ENCODE measurements around the gene SNRPA1. TPM values are rescaled to one million over a fixed set of nuclear protein-coding genes. Genes with fewer than 3 reads are reported as not detected.

Gene SNRPA1
- total and polyA plus RNA-seq, 2 of the 13 experiments (the other 11 are each of a cell fraction or from before 2014, with no cell fraction given) = 41.2 to 108 TPM

DNA sequence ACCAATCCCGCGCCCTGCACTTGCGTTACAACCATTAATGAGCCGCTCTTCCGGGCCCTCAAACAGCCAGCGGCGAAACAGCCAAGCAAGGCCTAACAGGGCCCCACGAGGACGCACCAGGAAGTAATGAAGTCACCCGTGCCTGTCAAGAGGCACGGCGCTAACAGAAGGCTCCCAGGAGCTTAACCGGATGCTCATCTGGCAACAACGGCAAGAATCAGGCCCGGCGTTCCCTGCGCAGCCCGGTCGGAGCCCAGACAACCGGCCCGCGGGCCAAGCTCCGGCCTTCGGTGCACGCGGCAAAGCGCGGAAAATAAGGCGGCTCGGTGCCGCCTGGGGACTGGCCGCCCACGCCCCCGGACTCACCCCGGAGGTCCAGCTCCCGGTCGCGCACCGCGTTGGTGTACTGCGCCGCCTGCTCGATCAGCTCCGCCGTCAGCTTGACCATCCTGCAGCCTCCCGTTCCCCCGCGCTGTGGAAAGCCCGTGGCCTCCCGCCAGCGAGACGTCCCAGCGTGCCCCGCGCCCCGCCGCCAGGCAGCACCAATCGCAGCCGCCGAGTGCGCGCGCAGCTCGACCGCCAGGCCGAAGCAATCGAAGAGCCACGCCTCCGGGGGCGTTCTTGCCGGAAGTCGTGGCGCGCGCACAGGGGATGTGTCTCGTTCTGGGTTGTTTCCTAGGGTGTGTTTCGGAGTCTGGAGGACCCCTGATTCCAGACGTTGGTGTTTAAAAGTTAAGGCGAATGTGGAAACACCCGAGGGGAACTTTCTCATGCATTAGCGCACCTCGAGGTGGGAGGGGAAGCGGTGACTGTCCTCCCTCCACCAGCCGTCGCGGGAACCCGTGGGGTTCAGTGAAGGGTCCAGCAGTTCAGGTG is at the start of gene SNRPA1 (continued):
- TF ChIP-seq SOX5 (CRISPR knock-in tag; IDR thresholded peaks at IDR 0.05; ENCODE audit: borderline replicate concordance) = peak; percentile 48; the same call in 1 of the 2 replicates
- TF ChIP-seq, protein P1, sequence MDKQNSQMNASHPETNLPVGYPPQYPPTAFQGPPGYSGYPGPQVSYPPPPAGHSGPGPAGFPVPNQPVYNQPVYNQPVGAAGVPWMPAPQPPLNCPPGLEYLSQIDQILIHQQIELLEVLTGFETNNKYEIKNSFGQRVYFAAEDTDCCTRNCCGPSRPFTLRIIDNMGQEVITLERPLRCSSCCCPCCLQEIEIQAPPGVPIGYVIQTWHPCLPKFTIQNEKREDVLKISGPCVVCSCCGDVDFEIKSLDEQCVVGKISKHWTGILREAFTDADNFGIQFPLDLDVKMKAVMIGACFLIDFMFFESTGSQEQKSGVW (CRISPR knock-in tag; IDR thresholded peaks at IDR 0.05; ENCODE audit: borderline replicate concordance) = no peak
- peak; percentile 31; the same call in 1 of the 2 replicates for TF ChIP-seq MAZ (IDR thresholded peaks at IDR 0.05; ENCODE audit: borderline replicate concordance, low read depth, low read length)
- peak; percentile 88 for TF ChIP-seq MAZ (CRISPR knock-in tag; IDR thresholded peaks at IDR 0.05; ENCODE audit: low read depth)
- peak; percentile 67; the same call in 1 of the 2 replicates for TF ChIP-seq HNRNPUL1 (IDR thresholded peaks at IDR 0.05; ENCODE audit: low read depth, low read length)
- 0 out of 2 replicates have a peak, but pooled peaks have one; percentile 32 for TF ChIP-seq ZNF136 (CRISPR knock-in tag; IDR thresholded peaks at IDR 0.05; ENCODE audit: low read depth)
- peak; percentile 75; the same call in 1 of the 2 replicates for TF ChIP-seq ZFP90 (CRISPR knock-in tag; IDR thresholded peaks at IDR 0.05; ENCODE audit: borderline replicate concordance)
- no peak; the same call in none of the 2 replicates for TF ChIP-seq HMG20B (CRISPR knock-in tag; conservative IDR thresholded peaks at IDR 0.05)
- TF ChIP-seq ZNF891 (CRISPR knock-in tag; IDR thresholded peaks at IDR 0.05) = peak; percentile 94
- peak; percentile 91 for TF ChIP-seq ZNF430 (CRISPR knock-in tag; IDR thresholded peaks at IDR 0.05)
- TF ChIP-seq, protein P2, sequence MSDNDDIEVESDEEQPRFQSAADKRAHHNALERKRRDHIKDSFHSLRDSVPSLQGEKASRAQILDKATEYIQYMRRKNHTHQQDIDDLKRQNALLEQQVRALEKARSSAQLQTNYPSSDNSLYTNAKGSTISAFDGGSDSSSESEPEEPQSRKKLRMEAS (IDR thresholded peaks at IDR 0.05) = peak; percentile 91
- TF ChIP-seq, protein P3, sequence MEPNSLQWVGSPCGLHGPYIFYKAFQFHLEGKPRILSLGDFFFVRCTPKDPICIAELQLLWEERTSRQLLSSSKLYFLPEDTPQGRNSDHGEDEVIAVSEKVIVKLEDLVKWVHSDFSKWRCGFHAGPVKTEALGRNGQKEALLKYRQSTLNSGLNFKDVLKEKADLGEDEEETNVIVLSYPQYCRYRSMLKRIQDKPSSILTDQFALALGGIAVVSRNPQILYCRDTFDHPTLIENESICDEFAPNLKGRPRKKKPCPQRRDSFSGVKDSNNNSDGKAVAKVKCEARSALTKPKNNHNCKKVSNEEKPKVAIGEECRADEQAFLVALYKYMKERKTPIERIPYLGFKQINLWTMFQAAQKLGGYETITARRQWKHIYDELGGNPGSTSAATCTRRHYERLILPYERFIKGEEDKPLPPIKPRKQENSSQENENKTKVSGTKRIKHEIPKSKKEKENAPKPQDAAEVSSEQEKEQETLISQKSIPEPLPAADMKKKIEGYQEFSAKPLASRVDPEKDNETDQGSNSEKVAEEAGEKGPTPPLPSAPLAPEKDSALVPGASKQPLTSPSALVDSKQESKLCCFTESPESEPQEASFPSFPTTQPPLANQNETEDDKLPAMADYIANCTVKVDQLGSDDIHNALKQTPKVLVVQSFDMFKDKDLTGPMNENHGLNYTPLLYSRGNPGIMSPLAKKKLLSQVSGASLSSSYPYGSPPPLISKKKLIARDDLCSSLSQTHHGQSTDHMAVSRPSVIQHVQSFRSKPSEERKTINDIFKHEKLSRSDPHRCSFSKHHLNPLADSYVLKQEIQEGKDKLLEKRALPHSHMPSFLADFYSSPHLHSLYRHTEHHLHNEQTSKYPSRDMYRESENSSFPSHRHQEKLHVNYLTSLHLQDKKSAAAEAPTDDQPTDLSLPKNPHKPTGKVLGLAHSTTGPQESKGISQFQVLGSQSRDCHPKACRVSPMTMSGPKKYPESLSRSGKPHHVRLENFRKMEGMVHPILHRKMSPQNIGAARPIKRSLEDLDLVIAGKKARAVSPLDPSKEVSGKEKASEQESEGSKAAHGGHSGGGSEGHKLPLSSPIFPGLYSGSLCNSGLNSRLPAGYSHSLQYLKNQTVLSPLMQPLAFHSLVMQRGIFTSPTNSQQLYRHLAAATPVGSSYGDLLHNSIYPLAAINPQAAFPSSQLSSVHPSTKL (CRISPR knock-in tag; IDR thresholded peaks at IDR 0.05) = peak; percentile 63
- peak; percentile 93 for TF ChIP-seq ZNF546 (CRISPR knock-in tag; conservative IDR thresholded peaks at IDR 0.05)
- TF ChIP-seq, protein P4, sequence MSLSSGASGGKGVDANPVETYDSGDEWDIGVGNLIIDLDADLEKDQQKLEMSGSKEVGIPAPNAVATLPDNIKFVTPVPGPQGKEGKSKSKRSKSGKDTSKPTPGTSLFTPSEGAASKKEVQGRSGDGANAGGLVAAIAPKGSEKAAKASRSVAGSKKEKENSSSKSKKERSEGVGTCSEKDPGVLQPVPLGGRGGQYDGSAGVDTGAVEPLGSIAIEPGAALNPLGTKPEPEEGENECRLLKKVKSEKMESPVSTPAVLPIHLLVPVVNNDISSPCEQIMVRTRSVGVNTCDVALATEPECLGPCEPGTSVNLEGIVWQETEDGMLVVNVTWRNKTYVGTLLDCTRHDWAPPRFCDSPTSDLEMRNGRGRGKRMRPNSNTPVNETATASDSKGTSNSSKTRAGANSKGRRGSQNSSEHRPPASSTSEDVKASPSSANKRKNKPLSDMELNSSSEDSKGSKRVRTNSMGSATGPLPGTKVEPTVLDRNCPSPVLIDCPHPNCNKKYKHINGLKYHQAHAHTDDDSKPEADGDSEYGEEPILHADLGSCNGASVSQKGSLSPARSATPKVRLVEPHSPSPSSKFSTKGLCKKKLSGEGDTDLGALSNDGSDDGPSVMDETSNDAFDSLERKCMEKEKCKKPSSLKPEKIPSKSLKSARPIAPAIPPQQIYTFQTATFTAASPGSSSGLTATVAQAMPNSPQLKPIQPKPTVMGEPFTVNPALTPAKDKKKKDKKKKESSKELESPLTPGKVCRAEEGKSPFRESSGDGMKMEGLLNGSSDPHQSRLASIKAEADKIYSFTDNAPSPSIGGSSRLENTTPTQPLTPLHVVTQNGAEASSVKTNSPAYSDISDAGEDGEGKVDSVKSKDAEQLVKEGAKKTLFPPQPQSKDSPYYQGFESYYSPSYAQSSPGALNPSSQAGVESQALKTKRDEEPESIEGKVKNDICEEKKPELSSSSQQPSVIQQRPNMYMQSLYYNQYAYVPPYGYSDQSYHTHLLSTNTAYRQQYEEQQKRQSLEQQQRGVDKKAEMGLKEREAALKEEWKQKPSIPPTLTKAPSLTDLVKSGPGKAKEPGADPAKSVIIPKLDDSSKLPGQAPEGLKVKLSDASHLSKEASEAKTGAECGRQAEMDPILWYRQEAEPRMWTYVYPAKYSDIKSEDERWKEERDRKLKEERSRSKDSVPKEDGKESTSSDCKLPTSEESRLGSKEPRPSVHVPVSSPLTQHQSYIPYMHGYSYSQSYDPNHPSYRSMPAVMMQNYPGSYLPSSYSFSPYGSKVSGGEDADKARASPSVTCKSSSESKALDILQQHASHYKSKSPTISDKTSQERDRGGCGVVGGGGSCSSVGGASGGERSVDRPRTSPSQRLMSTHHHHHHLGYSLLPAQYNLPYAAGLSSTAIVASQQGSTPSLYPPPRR (CRISPR knock-in tag; IDR thresholded peaks at IDR 0.05; ENCODE audit: borderline replicate concordance) = peak; percentile 59; the same call in 1 of the 2 replicates
- no peak for TF ChIP-seq MBNL3 (CRISPR knock-in tag; conservative IDR thresholded peaks at IDR 0.05)
- TF ChIP-seq MAF1 (CRISPR knock-in tag; IDR thresholded peaks at IDR 0.05; ENCODE audit: borderline replicate concordance) = no peak
- peak; percentile 47; the same call in 1 of the 2 replicates for TF ChIP-seq ZNF383 (CRISPR knock-in tag; IDR thresholded peaks at IDR 0.05; ENCODE audit: borderline replicate concordance)
- no peak for TF ChIP-seq KAT2B (IDR thresholded peaks at IDR 0.05; ENCODE audit: borderline replicate concordance, low read depth, low read length)

Data from HepG2 (cell line).